PC-9 (cell line): Measurements from ENCODE around the gene SLC7A9. TPM values are rescaled to one million over a fixed set of nuclear protein-coding genes. Genes with fewer than 3 reads are reported as not detected.

Experiments used
- BruUV-seq: library from RNA; stranded (reverse); fragments of 400-500 nt; replicated peaks from 2 replicates; lab custom pipeline; 2021; lab: Mats Ljungman, UMichigan
- CTCF ChIA-PET: fragments of 300-600 bp; sonication (Branson Sonifier 250); formaldehyde crosslinking; loops from one replicate; lab custom pipeline; 2022; ENCODE audit warnings: antibody characterized with exemption; lab: Charles Lee
- POLR2A ChIA-PET: fragments of 300-600 bp; sonication (Branson Sonifier 250); formaldehyde crosslinking; loops from one replicate; lab custom pipeline; 2022; ENCODE audit warnings: antibody characterized with exemption; ENCODE audit not compliant: unreplicated experiment; lab: Charles Lee
- DNase-seq, 2 experiments: peaks; one replicate each; pipeline versions ENCODE4 v3.0.0 to v3.0.0-alpha.2; 2015 to 2022; ENCODE audit warnings: mixed read lengths in 1 of 2
- H2AFZ ChIP-seq: fragments of 200-600 bp; sonication (generic); 2 replicates; pipeline ENCODE4 v1.8.1; 2017; ENCODE audit warnings: antibody characterized with exemption
- H3F3A ChIP-seq: fragments of 200-600 bp; sonication (generic); 2 replicates; pipeline ENCODE4 v1.8.1; 2017; ENCODE audit warnings: antibody characterized with exemption, mild to moderate bottlenecking, low read depth; ENCODE audit not compliant: insufficient read depth
- H3K27ac ChIP-seq: fragments of 200-600 bp; sonication (generic); 2 replicates; pipeline ENCODE4 v1.6.1; 2016; ENCODE audit warnings: mixed run types
- H3K27me3 ChIP-seq: fragments of 200-600 bp; sonication (generic); 2 replicates; pipeline ENCODE4 v1.6.1; 2016; ENCODE audit warnings: low read depth, mixed run types; ENCODE audit not compliant: insufficient read depth
- H3K36me3 ChIP-seq: fragments of 200-600 bp; sonication (generic); 2 replicates; pipeline ENCODE4 v1.6.1; 2016; ENCODE audit warnings: low read depth, mixed run types
- H3K4me1 ChIP-seq: fragments of 200-600 bp; sonication (generic); replicated peaks from 2 replicates; pipeline ENCODE4 v1.6.1; 2016; ENCODE audit warnings: mixed run types; ENCODE audit not compliant: insufficient read depth
- H3K4me2 ChIP-seq: fragments of 200-600 bp; sonication (generic); 2 replicates; pipeline ENCODE4 v1.6.1; 2017; ENCODE audit warnings: mixed run types
- H3K4me3 ChIP-seq: fragments of 200-600 bp; sonication (generic); 2 replicates; pipeline ENCODE4 v1.6.1; 2016; ENCODE audit warnings: mixed run types
- H3K79me2 ChIP-seq: fragments of 200-600 bp; sonication (generic); 2 replicates; pipeline ENCODE4 v1.6.1; 2017; ENCODE audit warnings: low read depth, mixed run types
- H3K9me2 ChIP-seq: fragments of 200-600 bp; sonication (generic); 2 replicates; pipeline ENCODE4 v1.8.1; 2017; ENCODE audit warnings: mild to moderate bottlenecking; ENCODE audit not compliant: insufficient read depth
- H3K9me3 ChIP-seq: fragments of 200-600 bp; sonication (generic); 2 replicates; pipeline ENCODE4 v1.8.1; 2016; ENCODE audit warnings: low read depth; ENCODE audit not compliant: insufficient read depth
- H4K20me1 ChIP-seq: fragments of 200-600 bp; sonication (generic); 2 replicates; pipeline ENCODE4 v1.8.1; 2017; ENCODE audit not compliant: insufficient read depth
- CTCF ChIP-seq: fragments of 200-600 bp; sonication (generic); conservative IDR thresholded peaks from 2 replicates; pipeline ENCODE4 v1.6.1; 2017; ENCODE audit warnings: mixed run types, antibody characterized with exemption, mild to moderate bottlenecking, moderate library complexity
- EZH2 ChIP-seq: fragments of 200-600 bp; sonication (generic); IDR thresholded peaks from 2 replicates; pipeline ENCODE4 v1.8.0; 2017; ENCODE audit warnings: antibody characterized with exemption, low read depth
- intact Hi-C: fragments of 100-400 bp; cut with micrococcal nuclease; formaldehyde crosslinking; loops from one replicate; pipeline ENCODE4 v1.10.0; 2022; ENCODE audit not compliant: unreplicated experiment
- total RNA-seq: library from RNA; stranded (reverse); gene quantifications from 2 replicates; pipeline ENCODE4 v1.2.3, GENCODE V29; 2021

SLC7A9 gene
- total RNA-seq, 1 experiment from 2014 or later, result 0.33 TPM

- Histone ChIP-seq H4K20me1 (no peaks in the 10 kb centered on the region), H3K4me2 (no peak overlapping the region), H3K4me1 (no peaks in the 10 kb centered on the region), H3K4me3 (no peak overlapping the region), H3K27ac (no peak overlapping the region), H3K36me3 (no peaks in the 10 kb centered on the region), H3K79me2 (no peaks in the 10 kb centered on the region), H2AFZ (no peak overlapping the region), H3F3A (no peaks in the 10 kb centered on the region), H3K27me3 (no peaks in the 10 kb centered on the region), H3K9me3 (no peaks in the 10 kb centered on the region), H3K9me2 (no peaks in the 10 kb centered on the region)
- ChIA-PET CTCF (no interaction called here), POLR2A (no interaction called here)
- no peak for DNase-seq
- TF ChIP-seq EZH2, result no peak
- TF ChIP-seq CTCF, result no peak
- intact Hi-C loops, result no loop called here
- BruUV-seq, result no TSS peak
Observed at GRCh38 chr19:32866564-32867265, 2.9 kb downstream of the SLC7A9 start.

- CTCF ChIA-PET, result interaction anchor here (0.7 kb wide), 1 partner anchor 12 kb away, joined by 4 read pairs; no protein-coding TSS in a partner anchor
- no TSS peak for BruUV-seq
- intact Hi-C loops, result no loop called here
Observed at GRCh38 chr19:32866061-32866460, 3.5 kb downstream of the SLC7A9 start.

GRCh38 chr19:32865326-32865725 is 4.2 kb downstream of the SLC7A9 start:
- Histone ChIP-seq H3K27ac (no peak overlapping the region), H3K79me2 (no peaks in the 10 kb centered on the region), H3F3A (no peaks in the 10 kb centered on the region), H3K4me3 (no peak overlapping the region), H3K9me2 (no peaks in the 10 kb centered on the region), H3K36me3 (no peaks in the 10 kb centered on the region), H2AFZ (no peak overlapping the region), H3K9me3 (no peaks in the 10 kb centered on the region), H4K20me1 (no peaks in the 10 kb centered on the region), H3K4me1 (no peaks in the 10 kb centered on the region), H3K27me3 (no peaks in the 10 kb centered on the region), H3K4me2 (no peak overlapping the region)
- POLR2A ChIA-PET, result no interaction called here
- CTCF ChIA-PET, result interaction anchor here (0.7 kb wide), 1 partner anchor 12 kb away, joined by 4 read pairs; no protein-coding TSS in a partner anchor
- TF ChIP-seq EZH2 (no peak), CTCF (no peak)
- no peak for DNase-seq
- intact Hi-C loops, result no loop called here
- BruUV-seq, result no TSS peak

More at GRCh38 chr19:32866061-32866460, 3.5 kb downstream of the SLC7A9 start:
- Histone ChIP-seq H3K36me3 (no peaks in the 10 kb centered on the region), H3K27ac (no peak overlapping the region), H3K9me2 (no peaks in the 10 kb centered on the region), H3K9me3 (no peaks in the 10 kb centered on the region), H3K27me3 (no peaks in the 10 kb centered on the region), H4K20me1 (no peaks in the 10 kb centered on the region), H3F3A (no peaks in the 10 kb centered on the region), H2AFZ (no peak overlapping the region), H3K4me1 (no peaks in the 10 kb centered on the region), H3K79me2 (no peaks in the 10 kb centered on the region), H3K4me2 (no peak overlapping the region), H3K4me3 (no peak overlapping the region)
- POLR2A ChIA-PET, result no interaction called here
- no peak for DNase-seq
- TF ChIP-seq CTCF, result no peak
- TF ChIP-seq EZH2, result no peak
